Neural cell (in vitro differentiated cells): ENCODE results near the gene TMEM131.

Experiments used
- EZH2 ChIP-seq: fragments of 200-600, 300-800 bp; shearing (Covaris generic), sonication (generic); IDR thresholded peaks from 2 replicates; pipeline ENCODE4 v1.6.1; 2014; ENCODE audit warnings: antibody characterized with exemption, low read length, borderline replicate concordance, mild to moderate bottlenecking; ENCODE audit not compliant: insufficient read depth, poor library complexity, severe bottlenecking
- REST ChIP-seq: IDR thresholded peaks from 2 replicates; pipeline ENCODE4 v1.6.1; 2012; ENCODE audit warnings: borderline replicate concordance
- SMC3 ChIP-seq: fragments of 450-650 bp; conservative IDR thresholded peaks from 2 replicates; pipeline ENCODE4 v1.6.1; 2014; ENCODE audit warnings: antibody characterized with exemption, mild to moderate bottlenecking, moderate library complexity; ENCODE audit not compliant: poor library complexity

DNA sequence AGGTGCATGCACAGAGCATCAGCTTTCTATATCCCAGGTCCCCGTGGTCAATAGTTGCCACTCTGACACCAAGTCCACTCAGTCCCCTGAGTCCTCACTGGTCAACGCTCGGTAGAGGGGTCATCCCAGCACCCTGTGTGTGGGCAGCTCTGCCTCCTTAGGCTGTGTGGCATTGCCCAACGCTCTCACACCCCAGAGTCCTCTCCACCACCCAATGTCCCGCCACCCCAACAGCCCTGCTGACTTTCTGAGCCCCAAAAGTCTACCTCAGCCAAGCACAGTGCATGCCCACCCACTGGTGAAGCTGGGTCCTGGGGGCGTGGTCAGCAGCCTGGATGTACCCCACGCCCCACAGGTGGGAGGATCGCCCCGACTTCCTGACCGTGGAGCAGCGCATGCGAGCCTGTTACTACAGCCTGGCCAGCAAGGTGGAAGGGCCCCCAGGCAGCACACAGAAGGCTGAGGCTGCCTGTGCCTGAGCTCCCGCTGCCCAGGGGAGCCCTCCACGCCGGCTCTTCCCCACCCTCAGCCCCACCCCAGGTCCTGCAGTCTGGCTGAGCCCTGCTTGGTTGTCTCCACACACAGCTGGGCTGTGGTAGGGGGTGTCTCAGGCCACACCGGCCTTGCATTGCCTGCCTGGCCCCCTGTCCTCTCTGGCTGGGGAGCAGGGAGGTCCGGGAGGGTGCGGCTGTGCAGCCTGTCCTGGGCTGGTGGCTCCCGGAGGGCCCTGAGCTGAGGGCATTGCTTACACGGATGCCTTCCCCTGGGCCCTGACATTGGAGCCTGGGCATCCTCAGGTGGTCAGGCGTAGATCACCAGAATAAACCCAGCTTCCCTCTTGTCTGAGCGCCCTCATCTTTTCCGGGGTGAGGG lies 256.5 kb downstream of the TMEM131 start:
- no peak for TF ChIP-seq SMC3
- no peak for TF ChIP-seq EZH2
- no peak for TF ChIP-seq REST
